ENCODE measurements around the gene HMX3. TPM values are rescaled to one million over a fixed set of nuclear protein-coding genes. Genes with fewer than 3 reads are reported as not detected.

Gene HMX3
- polyA plus RNA-seq, 1 donor from 2014 or later: not detected

GRCh38 chr10:123136221-123136805, 543 bp downstream of the HMX3 start:
- TF ChIP-seq EZH2 (IDR thresholded peaks at IDR 0.05; ENCODE audit: borderline replicate concordance, insufficient read depth, low read length, poor library complexity, severe bottlenecking): peak; percentile 98
- no peak for TF ChIP-seq TAF1 (IDR thresholded peaks at IDR 0.05; ENCODE audit: low read depth)
- peak; percentile 3 for TF ChIP-seq POLR2AphosphoS5 (IDR thresholded peaks at IDR 0.05)
- Histone ChIP-seq H3K4me2 (ENCODE audit: low read length) (no peak overlapping the region), H3K4me3 (ENCODE audit: low read length) (no peak overlapping the region)

GRCh38 chr10:123136806-123137642, 1.3 kb downstream of the HMX3 start:
- H4K20me1 ChIP-seq (ENCODE audit: insufficient read depth): no peaks in the 10 kb centered on the region
- peaks cover 100% of the 10 kb centered on the region for H3K27me3 ChIP-seq (ENCODE audit: insufficient read depth, low read depth, low read length)
- H3K9ac ChIP-seq (ENCODE audit: low read length): no peak overlapping the region
- H3F3A ChIP-seq (ENCODE audit: insufficient read depth, low read length, poor library complexity, severe bottlenecking): no peaks in the 10 kb centered on the region
- H3K9me3 ChIP-seq (ENCODE audit: low read length): no peaks in the 10 kb centered on the region
- H3K36me3 ChIP-seq (ENCODE audit: insufficient read depth, low read length): no peaks in the 10 kb centered on the region
- TF ChIP-seq EZH2 (IDR thresholded peaks at IDR 0.05; ENCODE audit: borderline replicate concordance, insufficient read depth, low read length, poor library complexity, severe bottlenecking) (peak; percentile 97), TAF1 (IDR thresholded peaks at IDR 0.05; ENCODE audit: low read depth) (no peak)
- no peaks in the 10 kb centered on the region for H3K79me2 ChIP-seq (replicated peaks; ENCODE audit: insufficient read depth, low read length)
- H3K4me2 ChIP-seq (ENCODE audit: low read length): no peak overlapping the region
- H3K9me2 ChIP-seq (ENCODE audit: insufficient read depth, low read length): no peaks in the 10 kb centered on the region
- no peak overlapping the region for H3K27ac ChIP-seq (ENCODE audit: low read length)
- H3K4me3 ChIP-seq (ENCODE audit: low read length): no peak overlapping the region
- H2AFZ ChIP-seq (ENCODE audit: low read depth, low read length): no peak overlapping the region

More at GRCh38 chr10:123136221-123136805, 543 bp downstream of the HMX3 start:
- Histone ChIP-seq H3K9ac (ENCODE audit: low read length) (no peak overlapping the region), H2AFZ (ENCODE audit: low read depth, low read length) (no peak overlapping the region), H3K27me3 (ENCODE audit: insufficient read depth, low read depth, low read length) (peaks cover 100% of the 10 kb centered on the region), H4K20me1 (ENCODE audit: insufficient read depth) (no peaks in the 10 kb centered on the region), H3K79me2 (replicated peaks; ENCODE audit: insufficient read depth, low read length) (no peaks in the 10 kb centered on the region), H3K27ac (ENCODE audit: low read length) (no peak overlapping the region), H3F3A (ENCODE audit: insufficient read depth, low read length, poor library complexity, severe bottlenecking) (no peaks in the 10 kb centered on the region), H3K36me3 (ENCODE audit: insufficient read depth, low read length) (no peaks in the 10 kb centered on the region), H3K9me3 (ENCODE audit: low read length) (no peaks in the 10 kb centered on the region), H3K9me2 (ENCODE audit: insufficient read depth, low read length) (no peaks in the 10 kb centered on the region)

GRCh38 chr10:123139165-123139520, 3.4 kb downstream of the HMX3 start:
- H3K4me2 ChIP-seq (ENCODE audit: low read length): no peak overlapping the region
- H4K20me1 ChIP-seq (ENCODE audit: insufficient read depth): no peaks in the 10 kb centered on the region
- no peaks in the 10 kb centered on the region for H3K79me2 ChIP-seq (replicated peaks; ENCODE audit: insufficient read depth, low read length)
- no peak overlapping the region for H3K27ac ChIP-seq (ENCODE audit: low read length)
- no peaks in the 10 kb centered on the region for H3K36me3 ChIP-seq (ENCODE audit: insufficient read depth, low read length)
- peaks cover 100% of the 10 kb centered on the region for H3K27me3 ChIP-seq (ENCODE audit: insufficient read depth, low read depth, low read length)
- H3K4me3 ChIP-seq (ENCODE audit: low read length): no peak overlapping the region
- TF ChIP-seq MXI1 (conservative IDR thresholded peaks at IDR 0.05; ENCODE audit: poor library complexity, severe bottlenecking): no peak
- no peak for TF ChIP-seq EP300 (conservative IDR thresholded peaks at IDR 0.05; ENCODE audit: poor library complexity, severe bottlenecking)
- TF ChIP-seq POLR2AphosphoS5 (IDR thresholded peaks at IDR 0.05): no peak
- no peak for TF ChIP-seq REST (IDR thresholded peaks at IDR 0.05; ENCODE audit: borderline replicate concordance)
- no peak for TF ChIP-seq CTCF (IDR thresholded peaks at IDR 0.05; ENCODE audit: poor library complexity, severe bottlenecking)
- no peak for TF ChIP-seq RAD21 (conservative IDR thresholded peaks at IDR 0.05)
- no peak for TF ChIP-seq TAF1 (IDR thresholded peaks at IDR 0.05; ENCODE audit: low read depth)
- no peak for TF ChIP-seq EZH2 (IDR thresholded peaks at IDR 0.05; ENCODE audit: borderline replicate concordance, insufficient read depth, low read length, poor library complexity, severe bottlenecking)
- no peak for TF ChIP-seq SMC3 (conservative IDR thresholded peaks at IDR 0.05; ENCODE audit: poor library complexity)
- H2AFZ ChIP-seq (ENCODE audit: low read depth, low read length): no peak overlapping the region
- no peak overlapping the region for H3K9ac ChIP-seq (ENCODE audit: low read length)
- no peaks in the 10 kb centered on the region for H3F3A ChIP-seq (ENCODE audit: insufficient read depth, low read length, poor library complexity, severe bottlenecking)
- H3K9me2 ChIP-seq (ENCODE audit: insufficient read depth, low read length): no peaks in the 10 kb centered on the region
- no peaks in the 10 kb centered on the region for H3K9me3 ChIP-seq (ENCODE audit: low read length)
